ENCODE measurements around the gene ESR1.

The ESR1 gene

GRCh38 chr6:152093711-152094110 is 286.2 kb downstream of the ESR1 start:
- DNase-seq (ENCODE audit: low spot score in 2 of 2): no peak
- Histone ChIP-seq H3K9me3 (no peaks in the 10 kb centered on the region), H3K27me3 (ENCODE audit: low read depth) (no peaks in the 10 kb centered on the region), H3K36me3 (replicated peaks) (no peaks in the 10 kb centered on the region), H3K4me1 (no peaks in the 10 kb centered on the region), H3K4me3 (no peak overlapping the region)
- in situ Hi-C loops (cut with MboI; ENCODE audit: low sequenced_read_pairs): no loop called here

GRCh38 chr6:152094276-152094675 is 286.8 kb downstream of the ESR1 start:
- no peaks in the 10 kb centered on the region for H3K9me3 ChIP-seq
- no peaks in the 10 kb centered on the region for H3K27me3 ChIP-seq (ENCODE audit: low read depth)
- no peak overlapping the region for H3K4me3 ChIP-seq
- in situ Hi-C loops (cut with MboI; ENCODE audit: low sequenced_read_pairs): no loop called here
- no peaks in the 10 kb centered on the region for H3K36me3 ChIP-seq (replicated peaks)
- no peak for DNase-seq (ENCODE audit: low spot score in 2 of 2)
- no peaks in the 10 kb centered on the region for H3K4me1 ChIP-seq

DNA sequence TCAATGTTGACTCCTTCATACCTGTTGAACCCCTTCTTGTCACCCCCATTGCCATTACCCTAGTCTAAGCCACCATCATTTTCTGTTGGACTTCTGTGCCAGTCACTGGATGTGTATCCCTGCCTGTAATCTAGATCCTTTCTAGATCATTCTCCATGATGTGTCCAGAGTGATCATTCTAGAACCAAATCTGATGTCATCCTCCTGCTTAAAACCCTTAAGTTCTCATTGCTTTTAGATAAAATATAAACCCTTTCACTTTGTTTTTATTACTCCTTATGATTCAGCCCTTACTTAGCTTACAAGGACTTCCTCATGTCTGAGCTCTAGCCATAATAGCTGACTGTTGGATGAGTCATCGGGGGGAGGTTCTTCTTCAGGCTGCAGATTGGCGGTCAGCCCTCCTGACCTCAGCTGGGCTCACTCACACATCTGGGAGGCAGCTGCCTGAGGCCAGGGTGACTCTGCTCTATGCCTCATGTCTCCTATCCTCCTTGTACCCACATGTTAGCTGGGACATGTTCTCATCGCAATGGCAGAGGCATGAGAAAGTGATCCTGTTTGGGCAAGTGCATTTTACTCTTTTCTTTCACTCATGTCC is 287.6 kb downstream of the ESR1 start:
- H3K27me3 ChIP-seq (ENCODE audit: low read depth): no peaks in the 10 kb centered on the region
- no peak overlapping the region for H3K4me3 ChIP-seq
- no peak for DNase-seq (ENCODE audit: low spot score in 2 of 2)
- H3K4me1 ChIP-seq: no peaks in the 10 kb centered on the region
- H3K9me3 ChIP-seq: no peaks in the 10 kb centered on the region
- H3K36me3 ChIP-seq (replicated peaks): no peaks in the 10 kb centered on the region
- in situ Hi-C loops (cut with MboI; ENCODE audit: low sequenced_read_pairs): no loop called here

GRCh38 chr6:152096863-152097496 is 289.5 kb downstream of the ESR1 start:
- Histone ChIP-seq H3K9me3 (no peaks in the 10 kb centered on the region), H3K4me3 (no peak overlapping the region), H3K27me3 (ENCODE audit: low read depth) (no peaks in the 10 kb centered on the region), H3K4me1 (no peaks in the 10 kb centered on the region; the same call in 1 of the 2 replicates), H3K36me3 (replicated peaks) (no peaks in the 10 kb centered on the region)
- in situ Hi-C loops (cut with MboI; ENCODE audit: low sequenced_read_pairs): no loop called here
- DNase-seq (ENCODE audit: low spot score in 2 of 2): no peak

DNA sequence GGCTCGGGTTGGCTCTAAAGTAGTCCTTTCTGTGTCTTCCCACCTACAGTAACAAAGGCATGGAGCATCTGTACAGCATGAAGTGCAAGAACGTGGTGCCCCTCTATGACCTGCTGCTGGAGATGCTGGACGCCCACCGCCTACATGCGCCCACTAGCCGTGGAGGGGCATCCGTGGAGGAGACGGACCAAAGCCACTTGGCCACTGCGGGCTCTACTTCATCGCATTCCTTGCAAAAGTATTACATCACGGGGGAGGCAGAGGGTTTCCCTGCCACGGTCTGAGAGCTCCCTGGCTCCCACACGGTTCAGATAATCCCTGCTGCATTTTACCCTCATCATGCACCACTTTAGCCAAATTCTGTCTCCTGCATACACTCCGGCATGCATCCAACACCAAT is 291.2 kb downstream of the ESR1 start:
- Histone ChIP-seq H3K4me1 (no peaks in the 10 kb centered on the region; the same call in 1 of the 2 replicates), H3K36me3 (replicated peaks) (no peaks in the 10 kb centered on the region), H3K9me3 (no peaks in the 10 kb centered on the region), H3K4me3 (no peak overlapping the region), H3K27me3 (ENCODE audit: low read depth) (no peaks in the 10 kb centered on the region)
- in situ Hi-C loops (cut with MboI; ENCODE audit: low sequenced_read_pairs): no loop called here
- DNase-seq (ENCODE audit: low spot score in 2 of 2): no peak

GRCh38 chr6:152099446-152100182 is 292.1 kb downstream of the ESR1 start:
- no peak for DNase-seq (ENCODE audit: low spot score in 2 of 2)
- Histone ChIP-seq H3K4me3 (no peak overlapping the region), H3K4me1 (no peaks in the 10 kb centered on the region; the same call in 1 of the 2 replicates), H3K9me3 (no peaks in the 10 kb centered on the region), H3K36me3 (replicated peaks) (no peaks in the 10 kb centered on the region), H3K27me3 (ENCODE audit: low read depth) (no peaks in the 10 kb centered on the region)
- in situ Hi-C loops (cut with MboI; ENCODE audit: low sequenced_read_pairs): no loop called here

DNA sequence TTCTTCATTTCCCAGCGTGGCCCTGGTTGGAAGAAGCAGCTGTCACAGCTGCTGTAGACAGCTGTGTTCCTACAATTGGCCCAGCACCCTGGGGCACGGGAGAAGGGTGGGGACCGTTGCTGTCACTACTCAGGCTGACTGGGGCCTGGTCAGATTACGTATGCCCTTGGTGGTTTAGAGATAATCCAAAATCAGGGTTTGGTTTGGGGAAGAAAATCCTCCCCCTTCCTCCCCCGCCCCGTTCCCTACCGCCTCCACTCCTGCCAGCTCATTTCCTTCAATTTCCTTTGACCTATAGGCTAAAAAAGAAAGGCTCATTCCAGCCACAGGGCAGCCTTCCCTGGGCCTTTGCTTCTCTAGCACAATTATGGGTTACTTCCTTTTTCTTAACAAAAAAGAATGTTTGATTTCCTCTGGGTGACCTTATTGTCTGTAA is 292.7 kb downstream of the ESR1 start:
- H3K27me3 ChIP-seq (ENCODE audit: low read depth): no peaks in the 10 kb centered on the region
- no peaks in the 10 kb centered on the region for H3K9me3 ChIP-seq
- no peaks in the 10 kb centered on the region for H3K36me3 ChIP-seq (replicated peaks)
- H3K4me1 ChIP-seq: no peaks in the 10 kb centered on the region; the same call in 1 of the 2 replicates
- in situ Hi-C loops (cut with MboI; ENCODE audit: low sequenced_read_pairs): no loop called here
- DNase-seq (ENCODE audit: low spot score in 2 of 2): no peak
- H3K4me3 ChIP-seq: no peak overlapping the region

DNA sequence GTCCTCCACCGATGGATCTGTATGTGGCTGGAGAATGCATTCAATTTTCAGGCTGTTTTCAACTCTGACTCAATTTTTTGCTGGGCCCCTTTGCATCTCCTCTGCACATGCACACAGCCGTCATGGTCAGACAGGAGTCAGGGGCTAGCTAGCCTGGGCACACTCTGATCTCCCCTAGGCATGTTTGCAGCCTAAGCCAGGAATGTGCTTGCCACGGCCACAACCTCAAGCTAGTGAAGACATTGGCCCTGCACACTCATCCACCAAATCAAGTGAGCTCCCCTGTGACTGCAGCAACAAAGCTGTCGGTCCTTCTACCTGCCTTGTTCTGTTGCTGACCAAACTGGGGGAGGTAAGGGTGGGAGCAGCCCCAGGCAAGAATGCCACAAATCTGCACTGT is 300.5 kb downstream of the ESR1 start:
- Histone ChIP-seq H3K4me3 (no peak overlapping the region), H3K4me1 (no peaks in the 10 kb centered on the region), H3K9me3 (no peaks in the 10 kb centered on the region), H3K36me3 (replicated peaks) (no peaks in the 10 kb centered on the region), H3K27me3 (ENCODE audit: low read depth) (no peaks in the 10 kb centered on the region)
- in situ Hi-C loops (cut with MboI; ENCODE audit: low sequenced_read_pairs): no loop called here
- DNase-seq (ENCODE audit: low spot score in 2 of 2): no peak

DNA sequence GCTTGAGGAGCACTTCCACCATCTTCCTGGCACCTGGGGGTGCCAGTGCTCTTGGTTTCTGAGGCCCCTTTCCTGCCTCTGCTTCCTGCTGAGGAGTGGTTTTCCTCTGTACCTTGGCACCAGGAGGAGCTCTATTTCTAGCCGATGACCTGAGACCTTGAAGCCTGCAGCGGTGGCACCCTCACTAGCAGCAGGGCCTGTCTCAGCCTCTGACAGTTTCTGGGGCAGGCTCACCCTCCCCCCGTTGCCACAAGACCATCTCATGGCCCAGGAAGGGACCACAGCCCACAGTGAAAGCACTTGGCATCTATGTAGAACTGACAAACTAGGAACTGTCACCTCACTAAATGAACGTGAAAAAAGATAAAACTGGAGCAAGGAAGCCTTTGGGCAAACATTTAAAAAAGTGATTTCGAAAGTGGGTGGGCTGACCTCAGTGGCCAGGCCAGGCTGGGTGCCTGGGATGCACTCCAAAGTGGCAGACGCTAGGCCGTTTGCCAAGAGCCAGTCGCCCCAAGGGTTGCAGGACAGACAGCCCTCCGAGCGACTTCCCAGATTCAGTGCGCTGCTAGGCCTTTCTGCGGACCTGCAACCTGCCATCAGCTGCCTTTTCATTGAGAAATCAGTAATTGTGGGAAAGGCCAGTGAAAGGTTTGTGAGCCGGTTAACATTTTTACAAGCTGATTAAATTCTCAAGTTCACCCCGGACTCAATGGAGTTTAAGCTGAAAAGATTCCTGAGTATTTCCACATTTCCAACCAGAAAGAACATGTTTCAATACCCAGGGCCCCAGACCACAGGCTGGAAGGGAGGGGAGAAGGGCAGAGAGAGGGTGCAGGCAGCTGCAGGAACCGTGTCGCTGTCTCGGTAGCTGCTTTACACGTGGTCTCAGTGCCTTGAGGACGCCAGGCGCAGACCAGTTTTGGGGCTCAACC is 303.7 kb downstream of the ESR1 start:
- peaks cover 14% of the 10 kb centered on the region for H3K4me1 ChIP-seq
- H3K36me3 ChIP-seq (replicated peaks): no peaks in the 10 kb centered on the region
- no peaks in the 10 kb centered on the region for H3K9me3 ChIP-seq
- peak; percentile 33 to 41 for DNase-seq (ENCODE audit: low spot score in 2 of 2)
- in situ Hi-C loops (cut with MboI; ENCODE audit: low sequenced_read_pairs): no loop called here
- H3K27me3 ChIP-seq (ENCODE audit: low read depth): no peaks in the 10 kb centered on the region
- H3K4me3 ChIP-seq: no peak overlapping the region

GRCh38 chr6:152112491-152113261 is 305.2 kb downstream of the ESR1 start:
- H3K27me3 ChIP-seq (ENCODE audit: low read depth): no peaks in the 10 kb centered on the region
- in situ Hi-C loops (cut with MboI; ENCODE audit: low sequenced_read_pairs): no loop called here
- H3K36me3 ChIP-seq (replicated peaks): no peaks in the 10 kb centered on the region
- H3K9me3 ChIP-seq: no peaks in the 10 kb centered on the region
- no peak for DNase-seq (ENCODE audit: low spot score in 2 of 2)
- H3K4me1 ChIP-seq: peaks cover 14% of the 10 kb centered on the region
- no peak overlapping the region for H3K4me3 ChIP-seq

DNA sequence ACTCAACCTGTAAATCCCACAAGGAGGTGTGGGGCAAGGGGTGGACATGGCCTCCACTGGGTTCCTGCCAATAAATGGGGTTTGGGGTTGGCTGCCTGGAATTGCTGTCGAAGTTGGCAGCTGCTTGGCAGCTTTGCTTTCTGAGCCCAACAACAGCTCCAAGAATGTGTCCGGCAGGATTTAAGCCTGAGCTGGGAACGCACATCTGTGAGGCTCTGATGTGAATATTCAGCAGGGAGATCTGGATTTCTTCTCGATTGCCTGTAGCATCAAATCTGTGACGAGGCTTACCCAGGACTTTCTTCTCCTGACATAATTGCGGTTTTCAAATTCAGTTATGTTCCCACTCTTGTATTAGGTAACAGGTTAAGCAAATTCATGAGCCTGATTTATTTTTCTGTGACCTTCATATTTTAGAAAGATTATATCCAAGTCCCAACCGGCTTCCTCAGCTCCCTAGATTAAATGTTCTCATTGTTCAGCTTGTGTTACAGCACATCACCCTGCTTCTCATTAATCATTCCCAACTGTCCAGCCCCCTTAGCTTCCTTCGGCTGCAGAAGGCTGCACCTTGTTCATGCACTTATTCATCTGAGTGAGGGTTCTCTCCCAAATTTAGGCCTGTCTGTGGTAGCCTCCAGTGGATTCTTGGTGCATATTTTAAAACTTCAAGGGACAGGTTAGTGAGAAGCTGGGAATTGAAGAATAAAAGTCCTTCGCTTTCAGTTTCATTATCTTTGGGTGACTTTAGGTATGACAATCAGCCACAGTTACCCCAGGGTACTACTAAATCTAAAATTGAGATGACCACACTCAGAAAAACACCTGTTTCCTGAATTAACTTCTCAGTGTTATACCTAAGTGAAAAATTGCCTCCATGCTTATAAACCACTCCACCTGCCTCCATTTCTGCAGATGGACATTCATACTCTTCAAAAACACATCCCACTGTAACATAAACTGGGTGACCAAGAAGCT is 310.0 kb downstream of the ESR1 start:
- Histone ChIP-seq H3K4me3 (no peak overlapping the region), H3K36me3 (replicated peaks) (no peaks in the 10 kb centered on the region), H3K9me3 (no peaks in the 10 kb centered on the region), H3K27me3 (ENCODE audit: low read depth) (no peaks in the 10 kb centered on the region), H3K4me1 (peaks cover 14% of the 10 kb centered on the region)
- DNase-seq (ENCODE audit: low spot score in 2 of 2): no peak
- in situ Hi-C loops (cut with MboI; ENCODE audit: low sequenced_read_pairs): no loop called here

GRCh38 chr6:152118224-152118623 is 310.7 kb downstream of the ESR1 start:
- in situ Hi-C loops (cut with MboI; ENCODE audit: low sequenced_read_pairs): no loop called here
- H3K9me3 ChIP-seq: no peaks in the 10 kb centered on the region
- DNase-seq (ENCODE audit: low spot score in 2 of 2): no peak
- H3K4me3 ChIP-seq: no peak overlapping the region
- peaks cover 14% of the 10 kb centered on the region for H3K4me1 ChIP-seq
- no peaks in the 10 kb centered on the region for H3K36me3 ChIP-seq (replicated peaks)
- H3K27me3 ChIP-seq (ENCODE audit: low read depth): no peaks in the 10 kb centered on the region

Measured in HAP-1 (cell line).